ENCODE results near the gene GMPPA. TPM values are rescaled to one million over a fixed set of nuclear protein-coding genes. Genes with fewer than 3 reads are reported as not detected.
A peak's percentile ranks its signal among the peaks of the same experiment; 100 is the strongest.

Gene GMPPA
- total RNA-seq, 1 donor from 2014 or later, result 34.1 TPM

DNA sequence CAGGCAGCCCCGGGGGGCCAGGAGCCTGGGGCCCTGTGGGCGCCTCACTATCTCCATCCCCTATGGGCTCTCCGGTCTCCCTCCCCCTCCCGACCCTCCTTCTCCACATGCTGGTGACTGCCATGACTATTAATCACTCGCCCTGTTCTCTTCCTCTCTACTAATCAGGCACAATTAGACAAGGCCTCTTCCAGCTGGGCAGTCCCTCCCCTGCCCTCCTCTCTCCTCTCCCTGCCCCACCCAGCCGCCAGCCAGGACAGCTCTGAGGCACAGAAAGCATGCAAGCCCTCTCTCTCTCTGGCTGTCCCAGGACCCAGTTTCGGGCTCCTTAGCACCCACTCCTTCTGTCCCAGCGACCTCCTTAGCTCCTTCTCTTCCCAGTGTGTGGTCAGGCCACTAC, 21.4 kb downstream of the GMPPA start:
- peaks cover 37% of the 10 kb centered on the region for H3K27me3 ChIP-seq (ENCODE audit: control insufficient read depth, insufficient read depth, low read length)
- no peak overlapping the region for H3K4me3 ChIP-seq (ENCODE audit: low read depth, low read length)
- no peak for DNase-seq (ENCODE audit: low read depth)
- TF ChIP-seq, protein P1, sequence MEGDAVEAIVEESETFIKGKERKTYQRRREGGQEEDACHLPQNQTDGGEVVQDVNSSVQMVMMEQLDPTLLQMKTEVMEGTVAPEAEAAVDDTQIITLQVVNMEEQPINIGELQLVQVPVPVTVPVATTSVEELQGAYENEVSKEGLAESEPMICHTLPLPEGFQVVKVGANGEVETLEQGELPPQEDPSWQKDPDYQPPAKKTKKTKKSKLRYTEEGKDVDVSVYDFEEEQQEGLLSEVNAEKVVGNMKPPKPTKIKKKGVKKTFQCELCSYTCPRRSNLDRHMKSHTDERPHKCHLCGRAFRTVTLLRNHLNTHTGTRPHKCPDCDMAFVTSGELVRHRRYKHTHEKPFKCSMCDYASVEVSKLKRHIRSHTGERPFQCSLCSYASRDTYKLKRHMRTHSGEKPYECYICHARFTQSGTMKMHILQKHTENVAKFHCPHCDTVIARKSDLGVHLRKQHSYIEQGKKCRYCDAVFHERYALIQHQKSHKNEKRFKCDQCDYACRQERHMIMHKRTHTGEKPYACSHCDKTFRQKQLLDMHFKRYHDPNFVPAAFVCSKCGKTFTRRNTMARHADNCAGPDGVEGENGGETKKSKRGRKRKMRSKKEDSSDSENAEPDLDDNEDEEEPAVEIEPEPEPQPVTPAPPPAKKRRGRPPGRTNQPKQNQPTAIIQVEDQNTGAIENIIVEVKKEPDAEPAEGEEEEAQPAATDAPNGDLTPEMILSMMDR (IDR thresholded peaks at IDR 0.05; ENCODE audit: insufficient read depth, low read length, poor library complexity, severe bottlenecking), result no peak
- H3K36me3 ChIP-seq (ENCODE audit: control insufficient read depth, insufficient read depth, low read length), result no peaks in the 10 kb centered on the region

DNA sequence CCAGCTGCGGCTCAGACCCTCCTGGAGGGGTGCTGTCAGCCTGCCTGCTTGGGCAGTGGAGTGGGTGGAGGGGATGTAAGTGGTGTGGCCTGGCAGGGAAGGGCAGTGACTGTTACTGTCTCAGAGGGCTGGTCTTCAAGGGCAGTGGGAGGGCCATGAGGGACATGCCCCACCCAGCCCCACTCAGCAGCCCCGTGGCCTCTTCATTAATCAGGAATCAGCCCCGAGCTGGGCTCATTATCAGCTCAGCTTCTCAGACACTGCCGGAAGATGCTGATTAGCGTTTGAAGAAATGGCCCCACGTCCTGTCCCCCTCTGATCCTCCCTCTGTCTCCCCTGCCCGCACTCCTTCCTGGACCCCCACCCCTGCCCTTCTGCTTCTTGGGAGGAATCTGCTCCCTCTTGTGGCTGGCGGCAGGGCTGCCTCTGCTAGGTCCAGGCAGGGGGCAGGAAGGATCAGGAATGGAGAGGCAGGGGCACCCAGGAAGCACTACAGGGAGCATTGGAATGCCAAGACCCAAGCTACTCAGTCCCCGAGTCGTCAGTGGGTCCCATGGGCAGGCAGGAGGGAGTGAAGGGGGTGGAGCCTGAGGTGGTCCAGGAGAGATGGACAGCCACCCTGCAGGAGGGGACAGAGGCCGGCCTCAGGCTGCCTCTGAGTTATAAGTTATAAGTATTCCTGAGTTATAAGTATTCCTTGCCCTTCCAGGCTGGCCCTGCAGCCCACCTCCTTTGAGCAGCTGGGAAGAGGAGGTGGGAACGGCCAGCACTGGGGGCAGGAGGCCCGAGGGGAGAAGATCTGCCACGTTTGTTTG, 22.6 kb downstream of the GMPPA start:
- TF ChIP-seq, protein P1 (IDR thresholded peaks at IDR 0.05; ENCODE audit: insufficient read depth, low read length, poor library complexity, severe bottlenecking), result peak; percentile 97
- Histone ChIP-seq H3K27me3 (ENCODE audit: control insufficient read depth, insufficient read depth, low read length) (peaks cover 30% of the 10 kb centered on the region), H3K4me3 (ENCODE audit: low read depth, low read length) (no peak overlapping the region), H3K36me3 (ENCODE audit: control insufficient read depth, insufficient read depth, low read length) (no peaks in the 10 kb centered on the region)
- no peak for DNase-seq (ENCODE audit: low read depth)

DNA sequence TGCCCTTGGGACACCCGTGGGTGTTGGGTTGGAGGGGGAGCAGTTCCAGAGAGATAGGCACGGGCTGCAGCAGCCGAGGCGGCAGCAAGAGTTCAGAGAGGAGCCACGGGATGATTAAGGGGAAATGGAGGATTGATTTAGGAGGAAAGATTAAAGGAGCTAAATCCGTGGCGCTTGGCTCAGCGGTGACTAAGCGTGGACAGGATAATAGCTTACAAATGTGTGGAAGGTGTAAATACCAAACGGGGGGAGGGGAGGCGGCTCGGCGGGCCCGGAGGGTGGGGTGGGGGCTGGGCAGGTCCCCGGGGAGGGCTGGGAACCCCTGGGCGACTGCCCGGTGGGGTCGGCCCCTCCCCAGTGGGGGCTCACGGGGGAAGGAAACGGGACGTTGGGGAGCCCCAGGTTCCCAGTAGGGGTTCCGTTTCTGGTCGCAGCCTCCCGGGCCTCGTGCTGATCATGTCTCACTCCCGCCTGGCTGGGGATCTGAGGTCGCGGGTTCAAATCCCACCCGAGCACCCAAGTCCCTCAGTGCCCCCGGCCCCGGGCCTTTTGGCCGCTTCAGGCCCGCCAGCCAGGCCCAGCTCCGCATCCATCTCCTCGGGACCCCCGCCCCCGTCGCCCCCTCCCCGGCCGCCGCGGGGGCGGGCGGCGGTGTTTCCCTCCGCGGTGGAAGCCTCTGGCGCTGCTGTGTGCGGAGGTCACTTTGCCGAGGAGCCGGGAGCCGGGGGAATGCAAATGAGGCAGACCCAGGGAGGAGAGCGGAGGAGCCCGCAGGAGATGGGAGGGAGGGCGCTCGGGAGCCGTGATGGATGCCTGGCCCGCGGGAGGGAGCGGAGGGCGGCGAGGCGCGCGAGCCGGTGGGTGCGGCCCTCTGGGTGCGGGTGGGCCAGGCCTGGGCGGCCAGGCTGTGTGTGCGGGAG, 23.7 kb downstream of the GMPPA start:
- DNase-seq (ENCODE audit: low read depth), result peak; percentile 32
- H3K36me3 ChIP-seq (ENCODE audit: control insufficient read depth, insufficient read depth, low read length), result no peaks in the 10 kb centered on the region
- H3K4me3 ChIP-seq (ENCODE audit: low read depth, low read length), result peak overlapping the region; percentile 2
- TF ChIP-seq, protein P1 (IDR thresholded peaks at IDR 0.05; ENCODE audit: insufficient read depth, low read length, poor library complexity, severe bottlenecking), result no peak
- H3K27me3 ChIP-seq (ENCODE audit: control insufficient read depth, insufficient read depth, low read length), result peaks cover 31% of the 10 kb centered on the region

DNA sequence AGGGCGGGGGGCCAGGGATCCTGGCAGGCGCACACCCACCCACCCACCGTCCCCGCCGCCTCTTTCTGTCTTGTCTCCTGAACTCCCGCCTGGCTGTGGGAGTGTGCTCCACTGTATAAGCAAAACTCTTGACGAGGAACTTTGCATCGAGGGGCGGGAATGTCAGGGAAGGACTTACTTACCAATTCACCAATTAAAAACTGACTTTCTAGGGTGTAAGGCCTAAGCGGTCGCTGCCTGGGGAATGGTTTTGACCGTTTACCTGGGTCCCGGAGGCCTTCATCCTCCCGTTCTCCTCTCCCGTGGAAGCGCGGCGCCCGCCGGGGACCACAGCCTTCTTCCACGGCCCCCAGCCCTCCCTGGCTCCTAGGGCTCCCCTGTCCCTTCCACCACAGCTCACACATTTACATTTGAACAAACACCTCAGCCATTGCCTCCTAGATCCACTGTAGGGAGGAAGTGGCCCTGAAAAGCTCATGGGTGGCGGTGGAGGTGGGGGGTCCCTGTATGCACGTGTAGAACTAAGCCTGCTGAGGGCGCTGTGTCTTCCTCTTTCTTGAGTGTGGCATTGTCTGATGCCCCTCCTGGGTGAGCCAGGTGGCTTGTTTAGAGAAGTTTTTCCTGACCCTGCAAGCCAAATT, 24.5 kb downstream of the GMPPA start:
- Histone ChIP-seq H3K36me3 (ENCODE audit: control insufficient read depth, insufficient read depth, low read length) (no peaks in the 10 kb centered on the region), H3K27me3 (ENCODE audit: control insufficient read depth, insufficient read depth, low read length) (peaks cover 28% of the 10 kb centered on the region), H3K4me3 (ENCODE audit: low read depth, low read length) (no peak overlapping the region)
- DNase-seq (ENCODE audit: low read depth), result no peak
- TF ChIP-seq, protein P1 (IDR thresholded peaks at IDR 0.05; ENCODE audit: insufficient read depth, low read length, poor library complexity, severe bottlenecking), result peak; percentile 16

DNA sequence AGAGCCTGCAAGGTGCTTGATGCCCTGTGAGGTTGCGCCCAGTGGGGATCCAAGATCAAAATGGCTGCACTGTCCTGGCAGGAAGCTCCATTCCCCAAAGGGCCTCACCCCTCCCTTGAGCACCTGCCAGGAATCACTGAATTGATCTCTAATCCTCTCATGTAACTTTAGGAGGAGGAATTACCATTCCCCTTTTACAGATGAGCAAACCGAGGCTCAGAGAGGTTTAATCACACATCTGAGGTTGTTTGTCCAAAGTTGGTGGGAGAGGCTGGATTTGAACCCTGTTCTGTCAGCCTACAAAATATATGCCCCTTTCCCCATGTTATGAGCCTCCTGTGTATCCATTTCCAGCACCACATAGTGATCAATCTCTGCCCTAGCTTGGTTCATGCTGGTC, 26.1 kb downstream of the GMPPA start:
- Histone ChIP-seq H3K36me3 (ENCODE audit: control insufficient read depth, insufficient read depth, low read length) (no peaks in the 10 kb centered on the region), H3K4me3 (ENCODE audit: low read depth, low read length) (no peak overlapping the region), H3K27me3 (ENCODE audit: control insufficient read depth, insufficient read depth, low read length) (peaks cover 37% of the 10 kb centered on the region)
- TF ChIP-seq, protein P1 (IDR thresholded peaks at IDR 0.05; ENCODE audit: insufficient read depth, low read length, poor library complexity, severe bottlenecking), result no peak
- DNase-seq (ENCODE audit: low read depth), result no peak
